Neural cell (in vitro differentiated cells): Measurements from ENCODE around the gene FAM117B.

ENCODE experiments used
- CTCF ChIP-seq: fragments of 450-650 bp; IDR thresholded peaks from 2 replicates; pipeline ENCODE4 v1.5.1; 2014; ENCODE audit warnings: antibody characterized with exemption, mild to moderate bottlenecking, moderate library complexity; ENCODE audit not compliant: poor library complexity, severe bottlenecking
- EZH2 ChIP-seq: fragments of 200-600, 300-800 bp; shearing (Covaris generic), sonication (generic); IDR thresholded peaks from 2 replicates; pipeline ENCODE4 v1.6.1; 2014; ENCODE audit warnings: antibody characterized with exemption, low read length, borderline replicate concordance, mild to moderate bottlenecking; ENCODE audit not compliant: insufficient read depth, poor library complexity, severe bottlenecking
- RAD21 ChIP-seq: fragments of 450-650 bp; conservative IDR thresholded peaks from 2 replicates; pipeline ENCODE4 v1.6.1; 2014; ENCODE audit warnings: antibody characterized with exemption, mild to moderate bottlenecking, moderate library complexity

DNA sequence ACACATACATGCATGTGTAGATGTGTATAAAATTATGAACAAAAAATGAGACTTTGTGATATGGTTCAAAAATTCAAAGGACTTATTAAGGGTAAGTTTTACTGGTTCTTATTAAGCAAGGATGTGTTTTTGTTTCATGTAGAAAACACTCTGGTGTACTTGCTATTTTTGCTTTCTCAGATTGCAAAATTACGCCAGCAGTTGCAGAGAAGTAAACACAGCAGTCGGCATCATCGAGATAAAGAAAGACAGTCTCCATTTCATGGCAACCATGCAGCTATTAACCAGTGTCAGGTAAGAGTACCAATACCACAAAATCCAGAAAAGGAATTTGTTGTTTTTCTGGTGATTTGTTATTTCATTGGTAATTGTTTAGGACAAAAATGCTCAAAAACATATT lies 91.3 kb downstream of the FAM117B start:
- no peak for TF ChIP-seq CTCF
- TF ChIP-seq EZH2 = no peak
- TF ChIP-seq RAD21 = no peak
